Liver (tissue), 9 donors: ENCODE data around the gene OTOA. TPM values are rescaled to one million over a fixed set of nuclear protein-coding genes. Genes with fewer than 3 reads are reported as not detected.

Source experiments
- DNase-seq: peaks from one replicate; pipeline ENCODE4 v3.0.0-alpha.2; 2017; ENCODE audit warnings: low spot score
- H3K27ac ChIP-seq, 2 donors: one replicate each; pipeline ENCODE4 v1.7.0; 2013; ENCODE audit warnings: inconsistent platforms in 2 of 2, low read length in 2 of 2, control low read depth in 1 of 2, low read depth in 1 of 2, mild to moderate bottlenecking in 1 of 2
- H3K27me3 ChIP-seq, 4 donors: one replicate each; pipeline versions ENCODE4 v1.6.1 to v1.7.0; 2013; ENCODE audit warnings: low read length in 3 of 4, inconsistent platforms in 1 of 4, mild to moderate bottlenecking in 1 of 4, moderate library complexity in 1 of 4; ENCODE audit not compliant: control insufficient read depth in 4 of 4, insufficient read depth in 4 of 4
- H3K36me3 ChIP-seq, 4 donors: one replicate each; pipeline versions ENCODE4 v1.6.1 to v1.7.0; 2013; ENCODE audit warnings: low read length in 3 of 4, mild to moderate bottlenecking in 3 of 4, low read depth in 1 of 4, moderate library complexity in 1 of 4; ENCODE audit not compliant: control insufficient read depth in 4 of 4, insufficient read depth in 3 of 4
- H3K4me1 ChIP-seq, 4 donors: one replicate each; pipeline versions ENCODE4 v1.6.1 to v1.7.0; 2013; ENCODE audit warnings: low read length in 3 of 4, mild to moderate bottlenecking in 3 of 4, moderate library complexity in 1 of 4; ENCODE audit not compliant: control insufficient read depth in 4 of 4, insufficient read depth in 4 of 4
- H3K4me3 ChIP-seq, 3 donors: one replicate each; pipeline versions ENCODE4 v1.6.1 to v1.7.0; 2013; ENCODE audit warnings: low read length in 3 of 3, control low read depth in 1 of 3, low read depth in 1 of 3, mild to moderate bottlenecking in 1 of 3
- H3K9ac ChIP-seq, 2 donors: one replicate each; pipeline ENCODE4 v1.7.0; 2013; ENCODE audit warnings: low read length in 2 of 2, mild to moderate bottlenecking in 2 of 2, moderate library complexity in 2 of 2, control low read depth in 1 of 2, low read depth in 1 of 2
- H3K9me3 ChIP-seq, 4 donors: one replicate each; pipeline versions ENCODE4 v1.6.1 to v1.7.0; 2013; ENCODE audit warnings: low read length in 3 of 4; ENCODE audit not compliant: control insufficient read depth in 4 of 4
- NR2F2 ChIP-seq: IDR thresholded peaks from 2 replicates; pipeline ENCODE4 v1.6.1; 2016; ENCODE audit warnings: antibody characterized with exemption
- RAD21 ChIP-seq, 2 donors: IDR thresholded peaks; 2 replicates each; pipeline ENCODE4 v1.6.1; 2016; ENCODE audit warnings: antibody characterized with exemption in 2 of 2, mild to moderate bottlenecking in 2 of 2
- RXRA ChIP-seq, 2 donors: IDR thresholded peaks; 2 replicates each; pipeline ENCODE4 v1.6.1; 2017 to 2018; ENCODE audit warnings: antibody characterized with exemption in 2 of 2, mild to moderate bottlenecking in 1 of 2
- SP1 ChIP-seq: IDR thresholded peaks from 2 replicates; pipeline ENCODE4 v1.6.1; 2018; ENCODE audit warnings: antibody characterized with exemption, mild to moderate bottlenecking
- TAF1 ChIP-seq: conservative IDR thresholded peaks from 2 replicates; pipeline ENCODE4 v1.6.1; 2016; ENCODE audit warnings: antibody characterized with exemption, mild to moderate bottlenecking
- WGBS: extraction: QIAGEN DNeasy Blood & Tissue Kit; methylation state at CpG from one replicate; pipeline ENCODE4 v1.1.7; 2013; 5-methylcytosine and 5-hydroxymethylcytosine counted together
- polyA plus RNA-seq, 2 donors: library from polyadenylated mRNA; stranded (reverse) in 1 of 2; unstranded in 1 of 2; fragments of 200-250 nt in 1 of 2; fragments of >200 nt in 1 of 2; fragmentation: Nextera tagmentation in 1 of 2; extraction: Ambion mirVana in 1 of 2; gene quantifications; one replicate each; pipeline versions ENCODE4 v1.2.1 to v1.2.3, GENCODE V29; 2013 to 2015
- total RNA-seq, 2 donors: library from RNA; depleted of rRNA; stranded (reverse); fragments of >200 nt; gene quantifications; one replicate each; pipeline ENCODE4 v1.2.3, GENCODE V29; 2014
- TF ChIP-seq, protein P1 (sequence below): IDR thresholded peaks from 2 replicates; pipeline ENCODE4 v1.6.1; 2016; ENCODE audit warnings: antibody characterized with exemption, mild to moderate bottlenecking
- TF ChIP-seq, protein P2 (sequence below): IDR thresholded peaks from 2 replicates; pipeline ENCODE4 v1.6.1; 2016; ENCODE audit warnings: antibody characterized with exemption
- TF ChIP-seq, protein P3 (sequence below): IDR thresholded peaks from 2 replicates; pipeline ENCODE4 v1.6.1; 2016; ENCODE audit warnings: antibody characterized with exemption
- TF ChIP-seq, protein P4 (sequence below): fragments of 150-350 bp; IDR thresholded peaks from 2 replicates; pipeline ENCODE4 v1.5.1; 2017; ENCODE audit warnings: improper control_type of control experiment, low read depth, low read length; ENCODE audit not compliant: missing input control
- donor health status: healthy.
- donor health status: healthy.
- donor health status: healthy.
- donor health status: healthy.
- donor health status: healthy.

OTOA gene
- total and polyA plus RNA-seq, 4 donors: 0.05 to 0.17 (median 0.10) TPM

DNA sequence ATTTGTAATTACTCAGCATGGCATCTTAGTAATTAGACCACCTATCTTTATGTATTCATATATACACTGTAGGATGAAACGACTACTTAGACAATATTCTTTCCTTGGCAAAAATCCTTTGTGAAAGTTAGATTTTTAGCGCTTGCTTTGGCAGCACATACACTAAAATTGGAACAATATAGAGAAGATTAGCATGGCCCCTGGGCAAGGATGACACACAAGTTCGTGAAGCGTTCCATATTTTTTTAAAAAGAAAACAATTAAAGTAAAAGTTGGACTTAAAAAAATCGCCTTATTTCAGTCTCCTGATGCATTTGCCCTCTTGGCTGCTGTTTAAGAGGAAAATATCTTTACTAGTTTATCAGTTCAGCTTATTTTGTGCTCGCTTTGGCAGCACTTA is 21.9 kb upstream of the OTOA start (continued):
- TF ChIP-seq, protein P1, sequence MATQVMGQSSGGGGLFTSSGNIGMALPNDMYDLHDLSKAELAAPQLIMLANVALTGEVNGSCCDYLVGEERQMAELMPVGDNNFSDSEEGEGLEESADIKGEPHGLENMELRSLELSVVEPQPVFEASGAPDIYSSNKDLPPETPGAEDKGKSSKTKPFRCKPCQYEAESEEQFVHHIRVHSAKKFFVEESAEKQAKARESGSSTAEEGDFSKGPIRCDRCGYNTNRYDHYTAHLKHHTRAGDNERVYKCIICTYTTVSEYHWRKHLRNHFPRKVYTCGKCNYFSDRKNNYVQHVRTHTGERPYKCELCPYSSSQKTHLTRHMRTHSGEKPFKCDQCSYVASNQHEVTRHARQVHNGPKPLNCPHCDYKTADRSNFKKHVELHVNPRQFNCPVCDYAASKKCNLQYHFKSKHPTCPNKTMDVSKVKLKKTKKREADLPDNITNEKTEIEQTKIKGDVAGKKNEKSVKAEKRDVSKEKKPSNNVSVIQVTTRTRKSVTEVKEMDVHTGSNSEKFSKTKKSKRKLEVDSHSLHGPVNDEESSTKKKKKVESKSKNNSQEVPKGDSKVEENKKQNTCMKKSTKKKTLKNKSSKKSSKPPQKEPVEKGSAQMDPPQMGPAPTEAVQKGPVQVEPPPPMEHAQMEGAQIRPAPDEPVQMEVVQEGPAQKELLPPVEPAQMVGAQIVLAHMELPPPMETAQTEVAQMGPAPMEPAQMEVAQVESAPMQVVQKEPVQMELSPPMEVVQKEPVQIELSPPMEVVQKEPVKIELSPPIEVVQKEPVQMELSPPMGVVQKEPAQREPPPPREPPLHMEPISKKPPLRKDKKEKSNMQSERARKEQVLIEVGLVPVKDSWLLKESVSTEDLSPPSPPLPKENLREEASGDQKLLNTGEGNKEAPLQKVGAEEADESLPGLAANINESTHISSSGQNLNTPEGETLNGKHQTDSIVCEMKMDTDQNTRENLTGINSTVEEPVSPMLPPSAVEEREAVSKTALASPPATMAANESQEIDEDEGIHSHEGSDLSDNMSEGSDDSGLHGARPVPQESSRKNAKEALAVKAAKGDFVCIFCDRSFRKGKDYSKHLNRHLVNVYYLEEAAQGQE: no peak
- TF ChIP-seq TAF1: no peak

DNA sequence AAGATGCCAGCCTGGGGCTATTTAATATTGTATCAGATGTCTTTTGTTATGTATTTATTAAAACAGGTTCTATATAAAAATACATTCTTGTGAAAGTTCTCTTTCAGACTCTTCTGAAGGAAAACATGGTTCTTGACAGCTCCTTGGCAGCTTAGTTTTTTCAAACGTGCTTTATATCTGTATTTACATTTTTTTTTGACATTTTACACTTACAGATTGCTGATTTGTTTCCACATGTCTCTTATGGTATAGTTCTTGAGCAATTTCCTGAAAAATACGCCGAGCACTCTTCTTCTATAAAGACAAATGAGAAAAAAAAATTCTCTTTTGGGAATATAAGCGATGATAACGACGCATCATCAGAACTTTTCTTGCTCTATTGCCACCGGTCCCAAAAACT is 20.9 kb upstream of the OTOA start:
- 80% methylated on average over 7 of the region's 7 CpGs for WGBS
- H3K36me3 ChIP-seq: peaks cover 0 to 8% (median under 1%) of the 10 kb centered on the region in 4 donors
- H3K4me1 ChIP-seq: peaks cover 0 to 9% (median 2%) of the 10 kb centered on the region in 4 donors

More for the DNA sequence above, 20.9 kb upstream of the OTOA start:
- Histone ChIP-seq H3K27me3 (no peaks in the 10 kb centered on the region), H3K9ac (no peak overlapping the region), H3K9me3 (no peaks in the 10 kb centered on the region), H3K27ac (no peak overlapping the region), H3K4me3 (no peak overlapping the region)
- no peak for DNase-seq
- TF ChIP-seq NR2F2 (no peak), SP1 (no peak), RXRA (IDR thresholded peaks at IDR 0.05) (no peak), RAD21 (IDR thresholded peaks at IDR 0.05) (no peak)
- TF ChIP-seq, protein P1: no peak
- TF ChIP-seq, protein P2, sequence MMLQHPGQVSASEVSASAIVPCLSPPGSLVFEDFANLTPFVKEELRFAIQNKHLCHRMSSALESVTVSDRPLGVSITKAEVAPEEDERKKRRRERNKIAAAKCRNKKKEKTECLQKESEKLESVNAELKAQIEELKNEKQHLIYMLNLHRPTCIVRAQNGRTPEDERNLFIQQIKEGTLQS: no peak
- TF ChIP-seq, protein P3, sequence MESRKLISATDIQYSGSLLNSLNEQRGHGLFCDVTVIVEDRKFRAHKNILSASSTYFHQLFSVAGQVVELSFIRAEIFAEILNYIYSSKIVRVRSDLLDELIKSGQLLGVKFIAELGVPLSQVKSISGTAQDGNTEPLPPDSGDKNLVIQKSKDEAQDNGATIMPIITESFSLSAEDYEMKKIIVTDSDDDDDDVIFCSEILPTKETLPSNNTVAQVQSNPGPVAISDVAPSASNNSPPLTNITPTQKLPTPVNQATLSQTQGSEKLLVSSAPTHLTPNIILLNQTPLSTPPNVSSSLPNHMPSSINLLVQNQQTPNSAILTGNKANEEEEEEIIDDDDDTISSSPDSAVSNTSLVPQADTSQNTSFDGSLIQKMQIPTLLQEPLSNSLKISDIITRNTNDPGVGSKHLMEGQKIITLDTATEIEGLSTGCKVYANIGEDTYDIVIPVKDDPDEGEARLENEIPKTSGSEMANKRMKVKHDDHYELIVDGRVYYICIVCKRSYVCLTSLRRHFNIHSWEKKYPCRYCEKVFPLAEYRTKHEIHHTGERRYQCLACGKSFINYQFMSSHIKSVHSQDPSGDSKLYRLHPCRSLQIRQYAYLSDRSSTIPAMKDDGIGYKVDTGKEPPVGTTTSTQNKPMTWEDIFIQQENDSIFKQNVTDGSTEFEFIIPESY: no peak
- TF ChIP-seq, protein P4, sequence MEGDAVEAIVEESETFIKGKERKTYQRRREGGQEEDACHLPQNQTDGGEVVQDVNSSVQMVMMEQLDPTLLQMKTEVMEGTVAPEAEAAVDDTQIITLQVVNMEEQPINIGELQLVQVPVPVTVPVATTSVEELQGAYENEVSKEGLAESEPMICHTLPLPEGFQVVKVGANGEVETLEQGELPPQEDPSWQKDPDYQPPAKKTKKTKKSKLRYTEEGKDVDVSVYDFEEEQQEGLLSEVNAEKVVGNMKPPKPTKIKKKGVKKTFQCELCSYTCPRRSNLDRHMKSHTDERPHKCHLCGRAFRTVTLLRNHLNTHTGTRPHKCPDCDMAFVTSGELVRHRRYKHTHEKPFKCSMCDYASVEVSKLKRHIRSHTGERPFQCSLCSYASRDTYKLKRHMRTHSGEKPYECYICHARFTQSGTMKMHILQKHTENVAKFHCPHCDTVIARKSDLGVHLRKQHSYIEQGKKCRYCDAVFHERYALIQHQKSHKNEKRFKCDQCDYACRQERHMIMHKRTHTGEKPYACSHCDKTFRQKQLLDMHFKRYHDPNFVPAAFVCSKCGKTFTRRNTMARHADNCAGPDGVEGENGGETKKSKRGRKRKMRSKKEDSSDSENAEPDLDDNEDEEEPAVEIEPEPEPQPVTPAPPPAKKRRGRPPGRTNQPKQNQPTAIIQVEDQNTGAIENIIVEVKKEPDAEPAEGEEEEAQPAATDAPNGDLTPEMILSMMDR: no peak
